Epithelial cell of esophagus (primary cell): Measurements from ENCODE around the gene SEC22B.
"Not testable (repeated sequence)": the region's sequence is repeated elsewhere in the genome, so short reads cannot be mapped to it uniquely, and the experiment has no call there.

ENCODE experiments used
- DNase-seq: peaks from one replicate; pipeline ENCODE4 v3.0.0; 2010; ENCODE audit warnings: low read depth
- H3K4me3 ChIP-seq: 2 replicates; pipeline ENCODE4 v1.5.1; 2011; ENCODE audit warnings: mild to moderate bottlenecking, low read length, control low read depth
- CTCF ChIP-seq: IDR thresholded peaks from 2 replicates; pipeline ENCODE4 v1.5.1; 2011; ENCODE audit warnings: low read depth, mild to moderate bottlenecking, low read length, control low read depth, inconsistent platforms; ENCODE audit not compliant: insufficient read depth; ENCODE audit errors: missing control alignments

The SEC22B gene

DNA sequence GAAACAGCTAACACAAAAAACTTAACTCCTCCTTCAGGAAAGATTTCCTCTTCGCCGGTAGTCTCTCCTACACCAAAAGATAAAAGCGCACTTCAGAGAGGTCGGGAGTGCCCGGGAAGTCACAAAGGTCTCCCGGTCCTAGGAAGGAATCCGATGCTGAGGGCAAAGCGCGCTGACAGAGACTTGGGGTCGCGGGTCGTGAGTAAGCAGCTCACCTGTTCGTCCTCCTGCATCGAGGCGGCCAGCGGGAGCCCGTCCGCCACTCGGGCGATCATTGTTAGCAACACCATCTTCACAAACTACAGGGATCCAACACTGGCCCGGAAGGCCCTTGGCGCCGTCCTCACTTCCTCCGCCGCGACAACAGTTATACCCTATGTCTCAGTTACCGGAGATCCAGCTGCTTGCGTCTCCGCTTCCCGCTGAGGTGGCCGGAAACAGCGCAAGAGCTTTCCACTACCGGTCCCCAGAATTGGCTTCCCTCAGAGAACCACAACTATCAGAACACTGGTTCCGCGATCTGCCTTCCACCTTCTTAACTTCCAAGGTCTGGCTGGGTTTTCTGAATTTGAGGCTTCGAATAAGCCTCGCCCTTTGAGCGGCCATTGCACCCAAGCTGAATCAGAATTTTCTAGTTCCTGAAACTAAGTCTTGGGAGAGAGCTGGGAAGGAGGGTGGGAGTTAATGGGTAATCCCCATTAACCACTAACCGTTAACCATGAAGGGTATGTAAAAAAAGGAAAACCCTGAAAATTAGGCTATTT lies at the start of gene SEC22B:
SEC22B (minus strand) TSS at position 429 of the 764 bp plus-strand sequence; CDS start at position 290, 139 bp downstream.
- TF ChIP-seq CTCF: no peak
- peak within 1 kb of the TSS; percentile 58 for H3K4me3 ChIP-seq
- peak; percentile 95 for DNase-seq

GRCh38 chr1:120217933-120218332 lies 41.6 kb upstream of the SEC22B start:
- not testable (repeated sequence) for DNase-seq, H3K4me3 ChIP-seq

GRCh38 chr1:120217175-120217929 lies 41.0 kb upstream of the SEC22B start:
- not testable (repeated sequence) for H3K4me3 ChIP-seq, DNase-seq

- DNase-seq, H3K4me3 ChIP-seq: not testable (repeated sequence)
Observed at GRCh38 chr1:120213606-120214005, 37.3 kb upstream of the SEC22B start.

- not testable (repeated sequence) for H3K4me3 ChIP-seq, DNase-seq
Observed at GRCh38 chr1:120210754-120211153, 34.4 kb upstream of the SEC22B start.

- not testable (repeated sequence) for H3K4me3 ChIP-seq, DNase-seq
Observed at GRCh38 chr1:120196863-120197775, 20.8 kb upstream of the SEC22B start.

- H3K4me3 ChIP-seq, DNase-seq: not testable (repeated sequence)
Observed at GRCh38 chr1:120188626-120189025, 12.3 kb upstream of the SEC22B start.

DNA sequence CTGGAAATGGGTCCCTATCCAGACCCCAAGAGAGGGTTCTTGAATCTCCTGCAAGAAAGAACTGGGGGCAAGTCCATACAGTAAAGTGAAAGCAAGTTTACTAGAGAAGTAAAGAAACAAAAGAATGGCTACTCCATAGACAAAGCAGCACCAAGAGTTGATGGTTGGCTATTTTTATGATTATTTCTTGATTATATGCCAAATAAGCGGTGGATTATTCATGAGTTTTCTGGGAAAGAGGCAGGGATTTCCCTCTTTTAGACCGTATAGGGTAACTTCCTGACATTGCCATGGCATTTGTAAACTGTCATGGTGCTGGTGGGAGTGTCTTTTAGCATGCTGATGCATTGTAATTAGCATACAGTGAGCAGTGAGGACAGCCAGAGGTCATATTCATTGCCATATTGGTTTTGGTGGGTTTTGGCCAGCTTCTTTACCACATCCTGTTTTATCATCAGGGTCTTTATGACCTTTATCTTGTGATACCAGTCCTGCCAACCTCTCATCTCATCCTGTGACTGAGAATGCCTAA lies 5.9 kb upstream of the SEC22B start:
- DNase-seq, H3K4me3 ChIP-seq: not testable (repeated sequence)

GRCh38 chr1:120179811-120180690 lies 3.7 kb upstream of the SEC22B start:
- not testable (repeated sequence) for H3K4me3 ChIP-seq
- DNase-seq: peak; percentile 29

DNA sequence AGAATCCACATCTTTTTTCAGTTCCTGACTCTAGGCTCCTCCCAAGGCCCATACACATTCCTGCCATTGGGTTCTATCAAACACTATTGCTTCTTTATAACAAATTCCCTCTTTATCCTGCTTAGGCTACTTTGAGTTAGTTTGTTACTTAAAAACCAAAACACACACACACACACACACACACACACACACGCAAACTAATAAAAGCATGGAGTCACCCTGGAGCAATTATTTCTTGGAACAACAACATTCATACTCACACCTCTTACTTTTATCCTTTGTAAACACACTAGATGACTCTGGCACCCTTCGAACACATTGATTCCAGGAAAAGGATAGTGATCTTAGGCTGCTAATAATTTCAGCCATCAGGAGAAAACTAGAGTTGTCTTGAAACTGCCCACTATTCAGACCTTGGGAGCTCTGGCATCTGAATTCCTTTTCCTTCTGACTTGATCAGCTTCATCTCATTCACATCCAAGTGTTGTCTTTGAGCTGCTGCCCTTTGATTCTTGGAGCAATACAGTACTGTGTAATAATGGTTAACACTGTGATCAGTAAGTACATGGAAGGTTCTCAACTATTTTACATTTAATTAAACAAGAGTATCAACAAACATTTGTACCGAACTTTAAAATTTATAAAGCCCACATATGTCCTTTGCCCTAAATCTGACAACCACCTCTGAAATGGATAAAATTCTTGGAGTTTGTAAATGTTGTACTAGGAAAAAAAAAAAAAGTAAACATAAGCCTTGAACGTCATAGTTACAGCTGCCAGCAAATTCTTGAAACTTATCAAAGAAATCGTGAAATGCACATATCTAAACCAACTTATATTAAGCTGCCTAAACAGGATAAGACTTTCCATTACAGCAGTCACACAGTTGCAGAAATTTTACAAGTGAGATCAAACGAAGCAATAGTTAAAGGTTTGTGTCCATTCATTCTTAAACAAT lies 2.8 kb upstream of the SEC22B start:
- no peak for TF ChIP-seq CTCF
- DNase-seq: no peak
- no peak overlapping the region for H3K4me3 ChIP-seq

- H3K4me3 ChIP-seq, DNase-seq: not testable (repeated sequence)
Observed at GRCh38 chr1:120178058-120178457, 1.7 kb upstream of the SEC22B start.

DNA sequence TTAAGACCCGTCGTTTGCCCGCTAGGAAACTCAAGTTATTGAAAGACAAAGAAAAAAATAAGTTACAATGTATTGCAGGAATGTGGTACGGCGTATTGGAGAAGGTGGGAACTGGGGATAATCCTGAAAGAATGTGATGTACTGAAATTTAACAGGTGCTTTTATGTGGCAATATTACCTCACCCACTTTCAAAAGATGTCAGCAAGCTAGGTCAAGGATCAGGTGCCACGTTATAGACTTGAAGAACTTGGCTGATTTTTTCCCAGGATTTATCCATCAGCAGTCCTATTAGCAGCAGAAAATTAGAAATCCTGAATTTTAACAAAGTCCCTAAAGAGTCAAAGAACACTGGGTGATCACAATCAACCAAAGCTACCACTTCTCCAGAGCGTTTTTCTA lies 632 bp downstream of the SEC22B start:
- DNase-seq: peak; percentile 40
- peak overlapping the region; percentile 58 for H3K4me3 ChIP-seq

- not testable (repeated sequence) for H3K4me3 ChIP-seq
Observed at GRCh38 chr1:120164761-120165160, 11.6 kb downstream of the SEC22B start.

GRCh38 chr1:120162015-120162414 lies 14.3 kb downstream of the SEC22B start:
- not testable (repeated sequence) for DNase-seq, H3K4me3 ChIP-seq

More at GRCh38 chr1:120164761-120165160, 11.6 kb downstream of the SEC22B start:
- not testable (repeated sequence) for DNase-seq
